ENCODE results near the gene NADSYN1.
"Not testable (repeated sequence)": the region's sequence is repeated elsewhere in the genome, so short reads cannot be mapped to it uniquely, and the experiment has no call there.

NADSYN1 gene

GRCh38 chr11:71530602-71531001, 77.6 kb downstream of the NADSYN1 start:
- no peak for DNase-seq

- DNase-seq = no peak
Measured at GRCh38 chr11:71532036-71532610, 79.1 kb downstream of the NADSYN1 start.

GRCh38 chr11:71534711-71535608, 82.0 kb downstream of the NADSYN1 start:
- DNase-seq = peak; percentile 91

- DNase-seq = no peak
Measured at GRCh38 chr11:71535825-71536224, 82.8 kb downstream of the NADSYN1 start.

- DNase-seq = no peak
Measured at GRCh38 chr11:71537537-71537936, 84.5 kb downstream of the NADSYN1 start.

- not testable (repeated sequence) for DNase-seq
Measured at GRCh38 chr11:71537977-71538665, 85.1 kb downstream of the NADSYN1 start, which contains the start of gene KRTAP5-8. KRTAP5-8 (plus strand) TSS chr11:71538025; CDS start chr11:71538056, 31 bp downstream.

- DNase-seq = no peak
Measured at GRCh38 chr11:71538666-71538990, 85.6 kb downstream of the NADSYN1 start.

GRCh38 chr11:71539017-71539416, 86.0 kb downstream of the NADSYN1 start:
- no peak for DNase-seq

GRCh38 chr11:71539971-71540370, 87.0 kb downstream of the NADSYN1 start:
- DNase-seq = not testable (repeated sequence)

- not testable (repeated sequence) for DNase-seq
Measured at GRCh38 chr11:71540521-71541304, 87.7 kb downstream of the NADSYN1 start.

- no peak for DNase-seq
Measured at GRCh38 chr11:71542382-71542781, 89.4 kb downstream of the NADSYN1 start.

GRCh38 chr11:71542879-71543777, 90.1 kb downstream of the NADSYN1 start:
- DNase-seq = no peak

- peak; percentile 81 for DNase-seq
Measured at GRCh38 chr11:71543866-71544265, 90.9 kb downstream of the NADSYN1 start.

GRCh38 chr11:71544525-71545214, 91.7 kb downstream of the NADSYN1 start:
- no peak for DNase-seq

- DNase-seq = no peak
Measured at GRCh38 chr11:71545405-71545966, 92.5 kb downstream of the NADSYN1 start.

- no peak for DNase-seq
Measured at GRCh38 chr11:71548120-71548519, 95.1 kb downstream of the NADSYN1 start, which contains the start of gene KRTAP5-9. KRTAP5-9 (plus strand) TSS chr11:71548420; CDS start chr11:71548658, 238 bp downstream.

- DNase-seq = peak; percentile 27
Measured at GRCh38 chr11:71548716-71549151, 95.7 kb downstream of the NADSYN1 start.
